ENCODE data around the gene COL5A1.

DNA sequence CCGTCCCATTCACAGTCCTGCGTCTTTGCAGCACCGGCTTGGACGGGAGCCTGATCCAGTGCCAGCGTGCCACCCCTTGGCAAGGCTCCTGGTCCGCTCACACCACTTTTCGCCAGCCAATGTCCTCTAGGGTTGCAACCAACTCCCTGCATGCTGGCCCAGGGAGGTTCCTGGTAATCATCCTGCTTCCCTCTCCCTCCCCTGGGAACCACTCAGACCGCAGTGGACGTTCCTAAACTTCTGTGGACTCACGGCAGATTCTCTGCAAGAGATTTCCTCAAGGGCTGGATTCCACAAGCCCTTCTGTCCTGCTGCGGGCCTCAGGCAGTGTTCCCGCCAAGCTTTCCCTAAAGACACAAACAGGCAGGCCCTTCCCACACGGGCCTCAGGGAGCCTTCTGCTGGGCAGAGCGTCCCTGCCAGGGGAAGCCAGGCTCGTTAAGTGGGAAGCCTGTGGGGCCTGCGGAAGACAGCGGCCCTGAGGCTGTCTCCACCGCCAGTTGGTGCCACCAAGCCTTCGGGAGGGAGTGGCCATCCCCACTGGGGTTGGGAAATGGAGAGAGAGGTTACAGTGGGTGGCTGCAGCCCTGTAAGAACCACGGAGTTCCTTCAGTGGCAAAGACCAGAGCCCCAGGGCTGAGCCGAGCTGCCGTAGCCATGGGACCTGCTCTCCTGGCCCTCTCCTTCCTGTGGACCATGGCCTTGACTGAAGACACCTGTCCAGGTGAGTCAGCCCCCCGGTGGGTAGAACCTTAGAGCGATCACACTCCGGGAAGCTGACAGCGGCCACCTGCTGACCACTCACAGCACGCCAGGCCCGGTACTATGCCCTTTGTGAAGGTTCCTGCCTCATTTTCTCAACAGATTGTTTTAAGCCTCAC, 222.6 kb downstream of the COL5A1 start:
- TF ChIP-seq, protein P1, sequence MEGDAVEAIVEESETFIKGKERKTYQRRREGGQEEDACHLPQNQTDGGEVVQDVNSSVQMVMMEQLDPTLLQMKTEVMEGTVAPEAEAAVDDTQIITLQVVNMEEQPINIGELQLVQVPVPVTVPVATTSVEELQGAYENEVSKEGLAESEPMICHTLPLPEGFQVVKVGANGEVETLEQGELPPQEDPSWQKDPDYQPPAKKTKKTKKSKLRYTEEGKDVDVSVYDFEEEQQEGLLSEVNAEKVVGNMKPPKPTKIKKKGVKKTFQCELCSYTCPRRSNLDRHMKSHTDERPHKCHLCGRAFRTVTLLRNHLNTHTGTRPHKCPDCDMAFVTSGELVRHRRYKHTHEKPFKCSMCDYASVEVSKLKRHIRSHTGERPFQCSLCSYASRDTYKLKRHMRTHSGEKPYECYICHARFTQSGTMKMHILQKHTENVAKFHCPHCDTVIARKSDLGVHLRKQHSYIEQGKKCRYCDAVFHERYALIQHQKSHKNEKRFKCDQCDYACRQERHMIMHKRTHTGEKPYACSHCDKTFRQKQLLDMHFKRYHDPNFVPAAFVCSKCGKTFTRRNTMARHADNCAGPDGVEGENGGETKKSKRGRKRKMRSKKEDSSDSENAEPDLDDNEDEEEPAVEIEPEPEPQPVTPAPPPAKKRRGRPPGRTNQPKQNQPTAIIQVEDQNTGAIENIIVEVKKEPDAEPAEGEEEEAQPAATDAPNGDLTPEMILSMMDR (IDR thresholded peaks at IDR 0.05; ENCODE audit: borderline replicate concordance, extremely low read depth, low read length, poor library complexity, severe bottlenecking) = no peak
- TF ChIP-seq EZH2 (IDR thresholded peaks at IDR 0.05; ENCODE audit: borderline replicate concordance, low read depth, low read length, severe bottlenecking) = no peak

All from DND-41 (cell line).